IPS DF 4.7 (cell line): ENCODE results near the gene ITLN2.
"Not testable (repeated sequence)": the region's sequence is repeated elsewhere in the genome, so short reads cannot be mapped to it uniquely, and the experiment has no call there.

Experiments
- DNase-seq: peaks from one replicate; pipeline ENCODE4 v3.0.0-alpha.2; 2013; ENCODE audit warnings: low spot score; ENCODE audit errors: extremely low read depth

ITLN2 gene

GRCh38 chr1:160953030-160953429, 1.6 kb downstream of the ITLN2 start:
- no peak for DNase-seq

- no peak for DNase-seq
These were observed 2.5 kb downstream of the ITLN2 start for GRCh38 chr1:160952129-160952510.

GRCh38 chr1:160951443-160952128, 3.0 kb downstream of the ITLN2 start:
- no peak for DNase-seq

GRCh38 chr1:160950657-160951056, 4.0 kb downstream of the ITLN2 start:
- no peak for DNase-seq

- DNase-seq = no peak
These were observed 4.7 kb downstream of the ITLN2 start for GRCh38 chr1:160949881-160950280.

- DNase-seq = not testable (repeated sequence)
These were observed 5.3 kb downstream of the ITLN2 start for GRCh38 chr1:160949216-160949880.

- not testable (repeated sequence) for DNase-seq
These were observed 7.3 kb downstream of the ITLN2 start for GRCh38 chr1:160947174-160947759.

GRCh38 chr1:160945881-160946280, 8.7 kb downstream of the ITLN2 start:
- DNase-seq = not testable (repeated sequence)

GRCh38 chr1:160945079-160945478, 9.5 kb downstream of the ITLN2 start:
- no peak for DNase-seq

- DNase-seq = no peak
These were observed 11.7 kb downstream of the ITLN2 start for GRCh38 chr1:160942926-160943325.

GRCh38 chr1:160936666-160937065, 17.9 kb downstream of the ITLN2 start:
- DNase-seq = not testable (repeated sequence)

- no peak for DNase-seq
These were observed 18.9 kb downstream of the ITLN2 start for GRCh38 chr1:160935527-160936258.

- not testable (repeated sequence) for DNase-seq
These were observed 21.3 kb downstream of the ITLN2 start for GRCh38 chr1:160933305-160933704.

GRCh38 chr1:160925652-160926244, 28.9 kb downstream of the ITLN2 start:
- no peak for DNase-seq

- DNase-seq = no peak
These were observed 29.6 kb downstream of the ITLN2 start for GRCh38 chr1:160924791-160925651.

- DNase-seq = no peak
These were observed 37.9 kb downstream of the ITLN2 start for GRCh38 chr1:160916666-160917065.

- not testable (repeated sequence) for DNase-seq
These were observed 41.4 kb downstream of the ITLN2 start for GRCh38 chr1:160913229-160913628.

- DNase-seq = no peak
These were observed 42.7 kb downstream of the ITLN2 start for GRCh38 chr1:160911925-160912324.

GRCh38 chr1:160911441-160911840, 43.2 kb downstream of the ITLN2 start:
- DNase-seq = no peak

GRCh38 chr1:160910170-160910750, 44.3 kb downstream of the ITLN2 start:
- DNase-seq = no peak
